Thoracic aorta (tissue), 2 donors: ENCODE results near the gene NR1D2. TPM values are rescaled to one million over a fixed set of nuclear protein-coding genes. Genes with fewer than 3 reads are reported as not detected.

Experiments used
- ATAC-seq: fragments of 150-250 bp; one replicate; pipeline ENCODE4 v1.8.0; 2017; ENCODE audit warnings: low read depth; ENCODE audit not compliant: insufficient number of reproducible peaks, low FRiP score
- DNase-seq: peaks from one replicate; pipeline ENCODE4 v3.0.0-alpha.2; 2020; ENCODE audit warnings: low spot score
- H3K27ac ChIP-seq, 2 donors: fragments of 200-600 bp; sonication (generic); 1 replicate in 1 of 2; 2 replicates in 1 of 2; pipeline ENCODE4 v1.5.1; 2016; ENCODE audit warnings: mild to moderate bottlenecking in 2 of 2, moderate library complexity in 2 of 2
- H3K27me3 ChIP-seq: fragments of 200-600 bp; sonication (generic); replicated peaks from 2 replicates; pipeline ENCODE4 v1.6.0; 2016; ENCODE audit warnings: mild to moderate bottlenecking; ENCODE audit not compliant: insufficient read depth
- H3K36me3 ChIP-seq: fragments of 200-600 bp; sonication (generic); one replicate; pipeline ENCODE4 v1.5.1; 2016
- H3K4me1 ChIP-seq, 2 donors: fragments of 200-600 bp; sonication (generic); 1 replicate in 1 of 2; 2 replicates in 1 of 2; pipeline versions ENCODE4 v1.5.1 to v1.6.0; 2016; ENCODE audit warnings: low read depth in 2 of 2, mild to moderate bottlenecking in 1 of 2; ENCODE audit not compliant: control insufficient read depth in 1 of 2
- H3K4me3 ChIP-seq: fragments of 200-600 bp; sonication (generic); 2 replicates; pipeline ENCODE4 v1.5.1; 2016; ENCODE audit warnings: mild to moderate bottlenecking
- H3K9me3 ChIP-seq: fragments of 200-600 bp; sonication (generic); 2 replicates; pipeline ENCODE4 v1.5.1; 2016
- total RNA-seq, 2 donors: library from RNA; depleted of rRNA; stranded (reverse); fragments of >200 nt; gene quantifications; one replicate each; pipeline versions ENCODE4 v1.1.0 to v1.2.3, GENCODE V29; 2016
- TF ChIP-seq, protein P1 (sequence below): fragments of 200-600 bp; sonication (generic); IDR thresholded peaks from one replicate; pipeline ENCODE4 v1.5.1; 2019; ENCODE audit warnings: antibody characterized with exemption

Gene NR1D2
- total RNA-seq, 2 donors from 2014 or later = 33.0 to 41.6 TPM

DNA sequence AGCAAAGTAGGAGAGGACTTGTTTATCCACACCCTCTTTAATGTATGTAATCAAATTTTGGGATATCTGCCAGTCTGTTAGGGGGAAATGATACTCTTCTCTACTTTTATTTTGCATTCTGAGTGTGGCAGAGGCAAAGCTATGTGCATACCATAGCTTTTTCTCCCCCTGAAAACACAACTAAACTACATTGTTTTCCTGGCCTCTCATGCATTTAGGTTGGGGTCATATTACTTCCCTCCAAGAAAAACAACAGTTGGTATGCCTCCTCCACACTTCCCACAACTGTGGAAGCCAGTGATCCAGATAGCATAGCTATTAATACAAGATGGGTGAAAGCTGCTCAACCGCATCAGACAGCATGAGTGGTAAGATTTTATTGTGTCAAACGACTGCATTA lies 21.3 kb upstream of the NR1D2 start:
- no peak for ATAC-seq
- no peaks in the 10 kb centered on the region for H3K27me3 ChIP-seq
- TF ChIP-seq, protein P1, sequence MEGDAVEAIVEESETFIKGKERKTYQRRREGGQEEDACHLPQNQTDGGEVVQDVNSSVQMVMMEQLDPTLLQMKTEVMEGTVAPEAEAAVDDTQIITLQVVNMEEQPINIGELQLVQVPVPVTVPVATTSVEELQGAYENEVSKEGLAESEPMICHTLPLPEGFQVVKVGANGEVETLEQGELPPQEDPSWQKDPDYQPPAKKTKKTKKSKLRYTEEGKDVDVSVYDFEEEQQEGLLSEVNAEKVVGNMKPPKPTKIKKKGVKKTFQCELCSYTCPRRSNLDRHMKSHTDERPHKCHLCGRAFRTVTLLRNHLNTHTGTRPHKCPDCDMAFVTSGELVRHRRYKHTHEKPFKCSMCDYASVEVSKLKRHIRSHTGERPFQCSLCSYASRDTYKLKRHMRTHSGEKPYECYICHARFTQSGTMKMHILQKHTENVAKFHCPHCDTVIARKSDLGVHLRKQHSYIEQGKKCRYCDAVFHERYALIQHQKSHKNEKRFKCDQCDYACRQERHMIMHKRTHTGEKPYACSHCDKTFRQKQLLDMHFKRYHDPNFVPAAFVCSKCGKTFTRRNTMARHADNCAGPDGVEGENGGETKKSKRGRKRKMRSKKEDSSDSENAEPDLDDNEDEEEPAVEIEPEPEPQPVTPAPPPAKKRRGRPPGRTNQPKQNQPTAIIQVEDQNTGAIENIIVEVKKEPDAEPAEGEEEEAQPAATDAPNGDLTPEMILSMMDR = no peak
- H3K9me3 ChIP-seq = no peaks in the 10 kb centered on the region
- H3K4me1 ChIP-seq = peaks cover 5 to 25% of the 10 kb centered on the region in 2 donors
- no peaks in the 10 kb centered on the region for H3K36me3 ChIP-seq
- no peak overlapping the region for H3K4me3 ChIP-seq
- no peak overlapping the region for H3K27ac ChIP-seq
- no peak for DNase-seq

DNA sequence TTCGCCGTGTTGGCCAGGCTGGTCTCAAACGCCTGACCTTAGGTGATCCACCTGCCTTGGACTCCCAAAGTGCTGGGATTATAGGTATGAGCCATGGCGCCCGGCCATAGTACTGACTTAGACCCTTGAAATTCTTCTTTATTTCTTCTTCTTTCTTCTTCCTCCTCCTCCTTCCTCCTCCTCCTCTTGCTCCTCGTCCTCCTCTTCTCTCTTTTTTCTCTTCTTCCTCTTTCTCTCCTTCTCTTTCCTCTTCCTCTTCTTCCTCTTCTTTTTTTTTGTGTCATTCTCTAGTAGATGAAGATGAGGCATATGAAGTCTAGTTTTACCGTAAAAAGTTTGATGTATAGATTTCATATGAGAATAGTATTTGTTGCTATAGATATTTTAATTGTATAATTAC lies 18.8 kb upstream of the NR1D2 start:
- DNase-seq (no peak), ATAC-seq (no peak)
- peaks cover 0 to 6% of the 10 kb centered on the region in 2 donors for H3K4me1 ChIP-seq
- no peaks in the 10 kb centered on the region for H3K9me3 ChIP-seq
- H3K27ac ChIP-seq = no peak overlapping the region
- TF ChIP-seq, protein P1 = no peak
- H3K36me3 ChIP-seq = no peaks in the 10 kb centered on the region
- H3K4me3 ChIP-seq = no peak overlapping the region
- no peaks in the 10 kb centered on the region for H3K27me3 ChIP-seq

DNA sequence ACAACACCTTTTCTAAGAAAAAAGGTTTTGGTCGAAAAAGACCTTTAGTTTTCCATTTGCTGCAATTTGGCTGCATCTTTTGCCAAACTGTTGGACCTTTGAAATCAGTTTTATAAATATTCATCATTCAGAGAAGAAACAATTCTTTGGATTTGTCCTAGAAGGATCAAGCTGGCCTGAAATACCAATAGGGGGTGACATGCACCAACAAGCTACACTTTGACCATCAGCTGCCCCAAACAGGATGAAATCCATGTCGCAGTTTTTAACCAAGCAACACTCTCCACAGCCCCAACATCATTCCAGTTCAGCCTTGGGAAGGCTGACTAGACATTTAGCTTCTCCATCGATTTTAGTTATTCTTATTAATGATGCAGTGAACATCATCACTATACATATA lies 18.4 kb upstream of the NR1D2 start:
- Histone ChIP-seq H3K4me1 (peaks cover 0 to 6% of the 10 kb centered on the region in 2 donors), H3K27me3 (no peaks in the 10 kb centered on the region), H3K36me3 (no peaks in the 10 kb centered on the region), H3K4me3 (no peak overlapping the region), H3K9me3 (no peaks in the 10 kb centered on the region), H3K27ac (no peak overlapping the region)
- DNase-seq (no peak), ATAC-seq (no peak)
- TF ChIP-seq, protein P1 = no peak

DNA sequence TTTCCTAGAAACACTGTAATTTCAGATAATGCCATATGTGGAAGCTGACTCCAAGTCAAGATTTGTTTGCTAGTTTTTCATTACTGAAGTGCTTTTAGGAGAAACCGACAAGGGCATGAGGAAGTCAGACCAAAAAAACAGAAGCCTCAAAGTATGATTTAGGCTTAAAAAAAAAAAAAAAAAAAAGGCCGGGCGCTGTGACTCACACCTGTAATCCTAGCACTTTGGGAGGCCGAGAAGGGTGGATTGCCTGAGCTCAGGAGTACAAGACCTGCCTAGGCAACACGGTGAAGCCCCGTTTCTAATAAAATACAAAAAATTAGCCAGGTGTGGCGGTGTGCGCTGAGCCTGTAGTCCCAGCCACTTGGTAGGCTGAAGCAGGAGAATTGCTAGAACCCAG lies 16.6 kb upstream of the NR1D2 start:
- Histone ChIP-seq H3K4me3 (no peak overlapping the region), H3K36me3 (no peaks in the 10 kb centered on the region), H3K27me3 (no peaks in the 10 kb centered on the region), H3K4me1 (peaks cover 0 to 6% of the 10 kb centered on the region in 2 donors), H3K9me3 (no peaks in the 10 kb centered on the region), H3K27ac (no peak overlapping the region)
- DNase-seq = no peak
- TF ChIP-seq, protein P1 = no peak
- no peak for ATAC-seq

DNA sequence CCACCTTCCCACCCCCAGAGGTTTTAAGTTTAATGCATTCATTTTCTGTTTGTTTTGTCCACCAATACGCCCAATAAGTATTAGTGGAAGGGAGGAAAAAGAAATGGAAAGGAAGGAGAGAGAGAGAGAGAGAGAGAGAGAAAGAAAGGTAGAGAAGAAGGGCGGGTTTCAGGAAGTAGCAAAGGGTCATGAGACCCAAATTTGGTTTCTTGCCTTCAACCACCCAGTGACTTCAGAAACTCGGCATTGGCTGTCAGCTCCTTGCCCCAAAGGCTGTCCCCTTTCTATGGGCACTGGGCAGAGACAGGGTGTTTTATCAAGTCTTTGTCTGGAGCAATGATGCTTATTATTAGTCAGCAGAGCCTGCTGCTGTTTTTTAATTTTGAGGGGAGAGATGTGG lies 13.5 kb upstream of the NR1D2 start:
- Histone ChIP-seq H3K9me3 (no peaks in the 10 kb centered on the region), H3K36me3 (no peaks in the 10 kb centered on the region), H3K4me3 (no peak overlapping the region), H3K27me3 (no peaks in the 10 kb centered on the region), H3K27ac (no peak overlapping the region), H3K4me1 (peaks cover 0 to 6% of the 10 kb centered on the region in 2 donors)
- ATAC-seq (no peak), DNase-seq (no peak)
- TF ChIP-seq, protein P1 = no peak
